Thoracic aorta (tissue), 2 donors: Measurements from ENCODE around the gene GPR119. TPM values are rescaled to one million over a fixed set of nuclear protein-coding genes. Genes with fewer than 3 reads are reported as not detected.
"Not testable (repeated sequence)": the region's sequence is repeated elsewhere in the genome, so short reads cannot be mapped to it uniquely, and the experiment has no call there.

Experiments
- ATAC-seq: fragments of 150-250 bp; one replicate; pipeline ENCODE4 v1.8.0; 2017; ENCODE audit warnings: low read depth; ENCODE audit not compliant: insufficient number of reproducible peaks, low FRiP score
- DNase-seq: peaks from one replicate; pipeline ENCODE4 v3.0.0-alpha.2; 2020; ENCODE audit warnings: low spot score
- H3K27ac ChIP-seq, 2 donors: fragments of 200-600 bp; sonication (generic); 1 replicate in 1 of 2; 2 replicates in 1 of 2; pipeline ENCODE4 v1.5.1; 2016; ENCODE audit warnings: mild to moderate bottlenecking in 2 of 2, moderate library complexity in 2 of 2
- H3K27me3 ChIP-seq: fragments of 200-600 bp; sonication (generic); replicated peaks from 2 replicates; pipeline ENCODE4 v1.6.0; 2016; ENCODE audit warnings: mild to moderate bottlenecking; ENCODE audit not compliant: insufficient read depth
- H3K36me3 ChIP-seq: fragments of 200-600 bp; sonication (generic); one replicate; pipeline ENCODE4 v1.5.1; 2016
- H3K4me1 ChIP-seq, 2 donors: fragments of 200-600 bp; sonication (generic); 1 replicate in 1 of 2; 2 replicates in 1 of 2; pipeline versions ENCODE4 v1.5.1 to v1.6.0; 2016; ENCODE audit warnings: low read depth in 2 of 2, mild to moderate bottlenecking in 1 of 2; ENCODE audit not compliant: control insufficient read depth in 1 of 2
- H3K4me3 ChIP-seq: fragments of 200-600 bp; sonication (generic); 2 replicates; pipeline ENCODE4 v1.5.1; 2016; ENCODE audit warnings: mild to moderate bottlenecking
- H3K9me3 ChIP-seq: fragments of 200-600 bp; sonication (generic); 2 replicates; pipeline ENCODE4 v1.5.1; 2016
- total RNA-seq, 2 donors: library from RNA; depleted of rRNA; stranded (reverse); fragments of >200 nt; gene quantifications; one replicate each; pipeline versions ENCODE4 v1.1.0 to v1.2.3, GENCODE V29; 2016
- TF ChIP-seq, protein P1 (sequence below): fragments of 200-600 bp; sonication (generic); IDR thresholded peaks from one replicate; pipeline ENCODE4 v1.5.1; 2019; ENCODE audit warnings: antibody characterized with exemption

The GPR119 gene
- total RNA-seq: not detected

DNA sequence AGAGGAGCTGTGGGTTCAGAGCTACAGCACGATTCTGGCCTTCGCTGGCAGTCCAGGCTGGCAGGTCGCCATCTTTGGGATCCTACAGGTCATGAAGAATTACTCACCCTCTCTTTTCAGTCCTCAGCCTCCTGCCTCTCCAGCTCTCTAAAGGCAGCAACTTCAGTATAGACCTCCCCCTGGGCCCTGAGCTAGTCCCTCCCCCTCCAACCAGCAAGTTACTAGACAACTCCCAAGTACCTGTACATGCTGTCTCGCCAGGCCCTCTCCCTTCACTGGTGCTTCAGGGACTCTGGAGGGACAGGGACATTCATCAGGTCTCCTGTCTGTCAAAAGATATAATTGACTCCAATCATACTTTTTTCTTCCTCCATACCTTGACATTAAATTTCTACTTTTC, at the start of gene GPR119:
Gene GPR119 (minus strand): TSS at position 155 of the 400 bp plus-strand sequence. CDS start 227 bp downstream, outside the sequence.
- Histone ChIP-seq H3K9me3 (no peaks in the 10 kb centered on the region), H3K27me3 (no peaks in the 10 kb centered on the region), H3K4me3 (no peak within 1 kb of the TSS), H3K4me1 (no peaks in the 10 kb centered on the region), H3K36me3 (no peaks in the 10 kb centered on the region), H3K27ac (no peak within 1 kb of the TSS)
- no peak for DNase-seq
- no peak for ATAC-seq
- TF ChIP-seq, protein P1, sequence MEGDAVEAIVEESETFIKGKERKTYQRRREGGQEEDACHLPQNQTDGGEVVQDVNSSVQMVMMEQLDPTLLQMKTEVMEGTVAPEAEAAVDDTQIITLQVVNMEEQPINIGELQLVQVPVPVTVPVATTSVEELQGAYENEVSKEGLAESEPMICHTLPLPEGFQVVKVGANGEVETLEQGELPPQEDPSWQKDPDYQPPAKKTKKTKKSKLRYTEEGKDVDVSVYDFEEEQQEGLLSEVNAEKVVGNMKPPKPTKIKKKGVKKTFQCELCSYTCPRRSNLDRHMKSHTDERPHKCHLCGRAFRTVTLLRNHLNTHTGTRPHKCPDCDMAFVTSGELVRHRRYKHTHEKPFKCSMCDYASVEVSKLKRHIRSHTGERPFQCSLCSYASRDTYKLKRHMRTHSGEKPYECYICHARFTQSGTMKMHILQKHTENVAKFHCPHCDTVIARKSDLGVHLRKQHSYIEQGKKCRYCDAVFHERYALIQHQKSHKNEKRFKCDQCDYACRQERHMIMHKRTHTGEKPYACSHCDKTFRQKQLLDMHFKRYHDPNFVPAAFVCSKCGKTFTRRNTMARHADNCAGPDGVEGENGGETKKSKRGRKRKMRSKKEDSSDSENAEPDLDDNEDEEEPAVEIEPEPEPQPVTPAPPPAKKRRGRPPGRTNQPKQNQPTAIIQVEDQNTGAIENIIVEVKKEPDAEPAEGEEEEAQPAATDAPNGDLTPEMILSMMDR: no peak

DNA sequence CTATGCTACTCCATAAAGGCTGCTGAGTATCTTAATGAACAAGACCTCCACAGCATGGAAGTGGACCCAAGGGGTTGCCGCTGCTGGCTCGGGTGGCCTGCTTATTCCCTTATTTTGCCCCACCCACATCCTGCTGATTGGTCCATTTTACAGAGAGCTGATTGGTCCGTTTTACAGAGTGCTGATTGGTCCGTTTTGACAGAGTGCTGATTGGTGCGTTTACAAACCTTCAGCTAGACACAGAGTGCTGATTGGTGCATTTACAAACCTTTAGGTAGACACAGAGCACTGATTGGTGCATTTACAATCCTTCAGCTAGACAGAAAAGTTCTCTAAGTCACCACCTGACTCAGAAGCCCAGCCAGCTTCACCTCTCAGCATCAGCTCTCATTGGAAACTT, 43.8 kb upstream of the GPR119 start:
- DNase-seq, H3K27ac ChIP-seq, H3K4me1 ChIP-seq, H3K4me3 ChIP-seq, H3K9me3 ChIP-seq, H3K27me3 ChIP-seq, H3K36me3 ChIP-seq, ATAC-seq: not testable (repeated sequence)

DNA sequence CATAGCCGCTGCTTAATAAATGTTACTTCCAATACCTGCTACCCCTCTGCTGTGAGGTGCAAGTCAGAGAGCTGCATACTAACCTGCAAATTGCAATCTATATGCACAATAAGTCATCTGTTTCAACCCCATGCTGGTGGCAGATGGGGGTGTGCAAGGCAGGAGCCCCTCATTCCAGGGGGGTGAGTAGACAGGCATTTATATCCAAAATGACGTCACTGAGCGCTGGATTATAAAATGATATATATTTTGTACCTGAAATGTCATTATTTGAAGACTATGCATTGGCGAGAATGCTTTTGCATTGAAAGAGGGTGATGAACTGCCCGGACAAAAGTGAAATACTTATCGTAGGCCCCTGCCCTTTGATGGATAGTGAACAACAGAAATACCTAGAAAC, 41.1 kb upstream of the GPR119 start:
- no peaks in the 10 kb centered on the region for H3K27me3 ChIP-seq
- no peaks in the 10 kb centered on the region for H3K36me3 ChIP-seq
- TF ChIP-seq, protein P1: no peak
- H3K4me1 ChIP-seq: no peaks in the 10 kb centered on the region
- H3K4me3 ChIP-seq: no peak overlapping the region
- H3K27ac ChIP-seq: no peak overlapping the region
- no peak for DNase-seq
- no peak for ATAC-seq
- H3K9me3 ChIP-seq: no peaks in the 10 kb centered on the region

DNA sequence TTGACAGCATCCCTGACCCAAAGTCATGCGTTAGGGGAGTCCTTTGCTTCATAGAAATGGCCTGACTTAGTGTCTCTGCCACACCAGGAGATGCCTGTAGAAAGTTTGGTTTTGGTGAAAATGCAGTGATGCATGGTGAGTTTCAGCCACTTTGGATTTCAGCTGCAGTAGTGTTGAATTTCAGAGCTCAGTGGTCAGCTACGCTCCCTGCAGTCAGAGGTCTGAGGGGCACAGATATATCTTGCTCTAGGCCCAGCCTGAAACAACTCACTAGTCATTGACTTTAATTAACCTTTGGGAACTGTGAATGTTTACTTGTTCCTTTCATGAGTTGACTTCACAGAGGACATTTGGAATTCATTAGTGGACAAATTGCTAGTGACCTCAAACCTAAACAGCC, 33.8 kb upstream of the GPR119 start:
- Histone ChIP-seq H3K4me1 (no peaks in the 10 kb centered on the region), H3K9me3 (no peaks in the 10 kb centered on the region), H3K27me3 (no peaks in the 10 kb centered on the region), H3K27ac (no peak overlapping the region), H3K36me3 (no peaks in the 10 kb centered on the region), H3K4me3 (no peak overlapping the region)
- TF ChIP-seq, protein P1: no peak
- no peak for DNase-seq
- no peak for ATAC-seq

DNA sequence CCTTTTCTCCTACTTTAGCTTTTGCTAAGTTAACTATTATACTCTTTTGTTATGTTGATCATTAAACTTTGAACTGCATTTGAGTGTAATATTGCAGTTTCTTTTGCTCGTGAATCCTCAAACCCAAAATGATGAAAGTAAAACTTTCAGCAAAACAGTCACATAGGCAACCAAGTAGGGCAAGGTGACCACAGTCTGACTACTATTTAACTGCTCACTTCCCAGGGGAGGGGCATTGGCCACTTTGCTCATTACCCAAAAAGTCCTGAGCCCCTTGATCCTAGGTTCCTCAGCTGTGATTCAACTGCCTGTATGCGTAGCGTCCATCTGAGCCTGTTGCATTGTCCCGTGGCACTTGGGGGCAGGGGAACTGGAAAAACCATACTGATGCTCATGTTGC, 33.3 kb upstream of the GPR119 start:
- H3K36me3 ChIP-seq: no peaks in the 10 kb centered on the region
- H3K4me1 ChIP-seq: no peaks in the 10 kb centered on the region
- ATAC-seq (no peak), DNase-seq (no peak)
- TF ChIP-seq, protein P1: no peak
- H3K27me3 ChIP-seq: no peaks in the 10 kb centered on the region
- H3K9me3 ChIP-seq: no peaks in the 10 kb centered on the region
- no peak overlapping the region for H3K27ac ChIP-seq
- no peak overlapping the region for H3K4me3 ChIP-seq

DNA sequence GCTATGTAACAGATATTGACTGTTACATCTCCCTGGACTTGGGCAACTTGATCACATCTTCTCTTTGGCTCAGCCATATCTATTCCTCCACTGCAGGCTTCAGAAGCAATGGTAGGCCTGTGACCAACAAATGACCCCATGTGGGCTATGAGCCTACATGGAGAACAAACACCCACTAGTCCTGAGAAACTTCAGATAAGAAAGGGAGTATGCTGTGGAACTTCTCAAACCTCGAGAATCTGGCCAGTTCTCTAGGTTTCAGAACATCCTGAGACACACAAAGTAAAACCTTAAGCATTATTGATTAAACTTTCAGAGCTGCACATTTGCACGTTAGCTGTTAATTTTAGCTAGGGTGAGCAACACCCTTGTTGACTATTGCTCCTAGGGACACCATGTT, 32.6 kb upstream of the GPR119 start:
- no peaks in the 10 kb centered on the region for H3K36me3 ChIP-seq
- ATAC-seq: no peak
- TF ChIP-seq, protein P1: no peak
- no peaks in the 10 kb centered on the region for H3K9me3 ChIP-seq
- H3K27ac ChIP-seq: no peak overlapping the region
- no peak for DNase-seq
- no peaks in the 10 kb centered on the region for H3K27me3 ChIP-seq
- no peaks in the 10 kb centered on the region for H3K4me1 ChIP-seq
- no peak overlapping the region for H3K4me3 ChIP-seq
